Measurements from ENCODE around the gene KRT24. TPM values are rescaled to one million over a fixed set of nuclear protein-coding genes. Genes with fewer than 3 reads are reported as not detected.
A peak's percentile ranks its signal among the peaks of the same experiment; 100 is the strongest.

KRT24 gene
- total and polyA plus RNA-seq, 5 donors: 0.16 TPM; not detected in 4

- intact Hi-C loops (cut with DNase I): no loop called here
- Histone ChIP-seq H3K4me3 (ENCODE audit: low read length) (peak within 1 kb of the TSS; percentile 66), H3K4me1 (ENCODE audit: control insufficient read depth, insufficient read depth, low read length) (no peaks in the 10 kb centered on the region), H3K27ac (ENCODE audit: low read length) (no peak within 1 kb of the TSS), H3K27me3 (ENCODE audit: control insufficient read depth, insufficient read depth) (no peaks in the 10 kb centered on the region), H3K9me3 (ENCODE audit: control insufficient read depth, low read length) (no peaks in the 10 kb centered on the region)
- ATAC-seq (no peak), DNase-seq (peak in 1 of 3 donors; percentile 35)
- 8% methylated on average over 12 of the region's 12 CpGs for WGBS
These were observed 38.8 kb downstream of the KRT24 start, which contains the start of gene KRT222 for GRCh38 chr17:40664582-40665333. KRT222 (minus strand) TSS chr17:40665177; CDS start chr17:40665099, 78 bp downstream.

GRCh38 chr17:40663252-40663651 is 40.3 kb downstream of the KRT24 start:
- WGBS: 71% methylated on average over 3 of the region's 3 CpGs
- no peak for DNase-seq
- Histone ChIP-seq H3K4me1 (ENCODE audit: control insufficient read depth, insufficient read depth, low read length) (no peaks in the 10 kb centered on the region), H3K9me3 (ENCODE audit: control insufficient read depth, low read length) (no peaks in the 10 kb centered on the region), H3K4me3 (ENCODE audit: low read length) (no peak overlapping the region), H3K27ac (ENCODE audit: low read length) (no peak overlapping the region), H3K27me3 (ENCODE audit: control insufficient read depth, insufficient read depth) (no peaks in the 10 kb centered on the region)
- intact Hi-C loops (cut with DNase I): no loop called here
- no peak for ATAC-seq

GRCh38 chr17:40659911-40660310 is 43.6 kb downstream of the KRT24 start:
- DNase-seq (no peak), ATAC-seq (no peak)
- Histone ChIP-seq H3K4me3 (ENCODE audit: low read length) (no peak overlapping the region), H3K9me3 (ENCODE audit: control insufficient read depth, low read length) (no peaks in the 10 kb centered on the region), H3K4me1 (ENCODE audit: control insufficient read depth, insufficient read depth, low read length) (no peaks in the 10 kb centered on the region), H3K27me3 (ENCODE audit: control insufficient read depth, insufficient read depth) (no peaks in the 10 kb centered on the region), H3K27ac (ENCODE audit: low read length) (no peak overlapping the region)
- WGBS: 85% methylated on average over 7 of the region's 7 CpGs
- intact Hi-C loops (cut with DNase I): no loop called here

- ATAC-seq: no peak
- intact Hi-C loops (cut with DNase I): no loop called here
- DNase-seq: no peak
- no peaks in the 10 kb centered on the region for H3K9me3 ChIP-seq (ENCODE audit: control insufficient read depth, low read length)
- H3K27ac ChIP-seq (ENCODE audit: low read length): no peak overlapping the region
- H3K4me1 ChIP-seq (ENCODE audit: control insufficient read depth, insufficient read depth, low read length): no peaks in the 10 kb centered on the region
- H3K27me3 ChIP-seq (ENCODE audit: control insufficient read depth, insufficient read depth): no peaks in the 10 kb centered on the region
- no peak overlapping the region for H3K4me3 ChIP-seq (ENCODE audit: low read length)
These were observed 45.2 kb downstream of the KRT24 start for GRCh38 chr17:40658396-40658795.

GRCh38 chr17:40651939-40652338 is 51.6 kb downstream of the KRT24 start:
- DNase-seq: no peak
- Histone ChIP-seq H3K27me3 (ENCODE audit: control insufficient read depth, insufficient read depth) (no peaks in the 10 kb centered on the region), H3K9me3 (ENCODE audit: control insufficient read depth, low read length) (no peaks in the 10 kb centered on the region), H3K4me3 (ENCODE audit: low read length) (no peak overlapping the region), H3K27ac (ENCODE audit: low read length) (no peak overlapping the region), H3K4me1 (ENCODE audit: control insufficient read depth, insufficient read depth, low read length) (peaks cover 5% of the 10 kb centered on the region)
- intact Hi-C loops (cut with DNase I): no loop called here
- 59% methylated on average over 5 of the region's 5 CpGs for WGBS
- no peak for ATAC-seq

- WGBS: 3% methylated on average over 28 of the region's 28 CpGs
- DNase-seq: peak in 2 of 3 donors; percentile 70 to 72
- peaks cover 5% of the 10 kb centered on the region for H3K4me1 ChIP-seq (ENCODE audit: control insufficient read depth, insufficient read depth, low read length)
These were observed 55.1 kb downstream of the KRT24 start for GRCh38 chr17:40648384-40648968.

More at GRCh38 chr17:40648384-40648968, 55.1 kb downstream of the KRT24 start:
- ATAC-seq: peak; percentile 66 to 69
- peak overlapping the region; percentile 98 for H3K27ac ChIP-seq (ENCODE audit: low read length)
- H3K4me3 ChIP-seq (ENCODE audit: low read length): peak overlapping the region; percentile 98
- H3K9me3 ChIP-seq (ENCODE audit: control insufficient read depth, low read length): no peaks in the 10 kb centered on the region
- intact Hi-C loops (cut with DNase I): no loop called here
- H3K27me3 ChIP-seq (ENCODE audit: control insufficient read depth, insufficient read depth): no peaks in the 10 kb centered on the region

Other genes with a start within 250 kb of the KRT24 start
- under 1 TPM in 1 of 4 donors, not detected in 3; 0.14 TPM for gene TNS4, start 202.1 kb downstream of the KRT24 start, total RNA-seq
- not detected for gene TNS4, start 202.1 kb downstream of the KRT24 start, polyA plus RNA-seq
- under 1 TPM in 2 of 4 donors, not detected in 2; 0.19 to 0.20 TPM for gene CCR7, start 138.3 kb downstream of the KRT24 start, total RNA-seq
- 0.11 TPM for gene CCR7, start 138.3 kb downstream of the KRT24 start, polyA plus RNA-seq
- 10 to 100 TPM; 69.2 to 72.0 (median 71.4) TPM for gene SMARCE1, start 55.9 kb downstream of the KRT24 start, total RNA-seq
- 51.8 TPM for gene SMARCE1, start 55.9 kb downstream of the KRT24 start, polyA plus RNA-seq
- gene KRT222, start 38.6 kb downstream of the KRT24 start, total RNA-seq: 1 to 10 TPM in 1 of 4 donors, under 1 TPM in 3; 0.45 to 1.4 (median 0.58) TPM
- gene KRT222, start 38.6 kb downstream of the KRT24 start, polyA plus RNA-seq: 1.5 TPM
- gene KRT25, start 51.6 kb upstream of the KRT24 start, total RNA-seq: not detected
- gene KRT25, start 51.6 kb upstream of the KRT24 start, polyA plus RNA-seq: not detected
- not detected for gene KRT26, start 68.4 kb upstream of the KRT24 start, total RNA-seq
- not detected for gene KRT26, start 68.4 kb upstream of the KRT24 start, polyA plus RNA-seq
- gene KRT27, start 78.8 kb upstream of the KRT24 start, total RNA-seq: under 1 TPM in 1 of 4 donors, not detected in 3; 0.21 TPM
- gene KRT27, start 78.8 kb upstream of the KRT24 start, polyA plus RNA-seq: 0.43 TPM
- gene KRT28, start 96.2 kb upstream of the KRT24 start, total RNA-seq: not detected
- gene KRT28, start 96.2 kb upstream of the KRT24 start, polyA plus RNA-seq: not detected
- 10 to 100 TPM; 65.8 to 79.5 (median 74.0) TPM for gene KRT10, start 118.9 kb upstream of the KRT24 start, total RNA-seq
- gene KRT10, start 118.9 kb upstream of the KRT24 start, polyA plus RNA-seq: 71.8 TPM
- not detected for gene KRT12, start 163.5 kb upstream of the KRT24 start, total RNA-seq
- not detected for gene KRT12, start 163.5 kb upstream of the KRT24 start, polyA plus RNA-seq
- not detected for gene KRT20, start 181.5 kb upstream of the KRT24 start, total RNA-seq
- 0.14 TPM for gene KRT20, start 181.5 kb upstream of the KRT24 start, polyA plus RNA-seq
- not detected for gene KRT23, start 233.9 kb upstream of the KRT24 start, total RNA-seq
- not detected for gene KRT23, start 233.9 kb upstream of the KRT24 start, polyA plus RNA-seq